PC-9 (cell line): ENCODE results near the gene CNOT10. TPM values are rescaled to one million over a fixed set of nuclear protein-coding genes. Genes with fewer than 3 reads are reported as not detected.
"Not testable (repeated sequence)": the region's sequence is repeated elsewhere in the genome, so short reads cannot be mapped to it uniquely, and the experiment has no call there.

Source experiments
- BruUV-seq: library from RNA; stranded (reverse); fragments of 400-500 nt; replicated peaks from 2 replicates; lab custom pipeline; 2021; lab: Mats Ljungman, UMichigan
- CTCF ChIA-PET: fragments of 300-600 bp; sonication (Branson Sonifier 250); formaldehyde crosslinking; loops from one replicate; lab custom pipeline; 2022; ENCODE audit warnings: antibody characterized with exemption; lab: Charles Lee
- POLR2A ChIA-PET: fragments of 300-600 bp; sonication (Branson Sonifier 250); formaldehyde crosslinking; loops from one replicate; lab custom pipeline; 2022; ENCODE audit warnings: antibody characterized with exemption; ENCODE audit not compliant: unreplicated experiment; lab: Charles Lee
- DNase-seq, 2 experiments: peaks; one replicate each; pipeline versions ENCODE4 v3.0.0 to v3.0.0-alpha.2; 2015 to 2022; ENCODE audit warnings: mixed read lengths in 1 of 2
- H2AFZ ChIP-seq: fragments of 200-600 bp; sonication (generic); 2 replicates; pipeline ENCODE4 v1.8.1; 2017; ENCODE audit warnings: antibody characterized with exemption
- H3F3A ChIP-seq: fragments of 200-600 bp; sonication (generic); 2 replicates; pipeline ENCODE4 v1.8.1; 2017; ENCODE audit warnings: antibody characterized with exemption, mild to moderate bottlenecking, low read depth; ENCODE audit not compliant: insufficient read depth
- H3K27ac ChIP-seq: fragments of 200-600 bp; sonication (generic); 2 replicates; pipeline ENCODE4 v1.6.1; 2016; ENCODE audit warnings: mixed run types
- H3K27me3 ChIP-seq: fragments of 200-600 bp; sonication (generic); 2 replicates; pipeline ENCODE4 v1.6.1; 2016; ENCODE audit warnings: low read depth, mixed run types; ENCODE audit not compliant: insufficient read depth
- H3K36me3 ChIP-seq: fragments of 200-600 bp; sonication (generic); 2 replicates; pipeline ENCODE4 v1.6.1; 2016; ENCODE audit warnings: low read depth, mixed run types
- H3K4me1 ChIP-seq: fragments of 200-600 bp; sonication (generic); replicated peaks from 2 replicates; pipeline ENCODE4 v1.6.1; 2016; ENCODE audit warnings: mixed run types; ENCODE audit not compliant: insufficient read depth
- H3K4me2 ChIP-seq: fragments of 200-600 bp; sonication (generic); 2 replicates; pipeline ENCODE4 v1.6.1; 2017; ENCODE audit warnings: mixed run types
- H3K4me3 ChIP-seq: fragments of 200-600 bp; sonication (generic); 2 replicates; pipeline ENCODE4 v1.6.1; 2016; ENCODE audit warnings: mixed run types
- H3K79me2 ChIP-seq: fragments of 200-600 bp; sonication (generic); 2 replicates; pipeline ENCODE4 v1.6.1; 2017; ENCODE audit warnings: low read depth, mixed run types
- H3K9me2 ChIP-seq: fragments of 200-600 bp; sonication (generic); 2 replicates; pipeline ENCODE4 v1.8.1; 2017; ENCODE audit warnings: mild to moderate bottlenecking; ENCODE audit not compliant: insufficient read depth
- H3K9me3 ChIP-seq: fragments of 200-600 bp; sonication (generic); 2 replicates; pipeline ENCODE4 v1.8.1; 2016; ENCODE audit warnings: low read depth; ENCODE audit not compliant: insufficient read depth
- H4K20me1 ChIP-seq: fragments of 200-600 bp; sonication (generic); 2 replicates; pipeline ENCODE4 v1.8.1; 2017; ENCODE audit not compliant: insufficient read depth
- CTCF ChIP-seq: fragments of 200-600 bp; sonication (generic); conservative IDR thresholded peaks from 2 replicates; pipeline ENCODE4 v1.6.1; 2017; ENCODE audit warnings: mixed run types, antibody characterized with exemption, mild to moderate bottlenecking, moderate library complexity
- EZH2 ChIP-seq: fragments of 200-600 bp; sonication (generic); IDR thresholded peaks from 2 replicates; pipeline ENCODE4 v1.8.0; 2017; ENCODE audit warnings: antibody characterized with exemption, low read depth
- intact Hi-C: fragments of 100-400 bp; cut with micrococcal nuclease; formaldehyde crosslinking; loops from one replicate; pipeline ENCODE4 v1.10.0; 2022; ENCODE audit not compliant: unreplicated experiment
- total RNA-seq: library from RNA; stranded (reverse); gene quantifications from 2 replicates; pipeline ENCODE4 v1.2.3, GENCODE V29; 2021

Gene CNOT10
- total RNA-seq, 1 experiment from 2014 or later = 43.7 TPM

- Histone ChIP-seq H3K36me3 (no peaks in the 10 kb centered on the region), H3K27ac (no peak overlapping the region), H4K20me1 (no peaks in the 10 kb centered on the region), H3K9me3 (no peaks in the 10 kb centered on the region), H2AFZ (no peak overlapping the region), H3K79me2 (no peaks in the 10 kb centered on the region), H3K27me3 (no peaks in the 10 kb centered on the region), H3K4me3 (no peak overlapping the region), H3F3A (no peaks in the 10 kb centered on the region), H3K4me1 (no peaks in the 10 kb centered on the region), H3K9me2 (no peaks in the 10 kb centered on the region), H3K4me2 (no peak overlapping the region)
- intact Hi-C loops = loop anchor here (1.0 to 2.0 kb wide), 3 partner anchors 47 to 201 kb away; no protein-coding TSS in a partner anchor
- peak; percentile 60 for TF ChIP-seq CTCF
- TF ChIP-seq EZH2 = no peak
- ChIA-PET POLR2A (no interaction called here), CTCF (no interaction called here)
- DNase-seq = no peak
- no TSS peak for BruUV-seq
Observed at GRCh38 chr3:32733631-32734229, 48.7 kb downstream of the CNOT10 start.

GRCh38 chr3:32734756-32735155, 49.8 kb downstream of the CNOT10 start:
- no TSS peak for BruUV-seq

GRCh38 chr3:32743470-32743869, 58.5 kb downstream of the CNOT10 start:
- CTCF ChIA-PET, H2AFZ ChIP-seq, H3K9me3 ChIP-seq, H3K79me2 ChIP-seq, H4K20me1 ChIP-seq, BruUV-seq, H3K27me3 ChIP-seq, H3K4me2 ChIP-seq, H3K36me3 ChIP-seq, H3K27ac ChIP-seq, intact Hi-C loops, H3F3A ChIP-seq, H3K4me1 ChIP-seq, DNase-seq, H3K9me2 ChIP-seq, H3K4me3 ChIP-seq: not testable (repeated sequence)
- POLR2A ChIA-PET = interaction anchor here (0.6 kb wide), 1 partner anchor 331 kb away, joined by 5 read pairs; no protein-coding TSS in a partner anchor

More at GRCh38 chr3:32734756-32735155, 49.8 kb downstream of the CNOT10 start:
- no peaks in the 10 kb centered on the region for H3K36me3 ChIP-seq
- H3K4me2 ChIP-seq = no peak overlapping the region
- H3K4me1 ChIP-seq = no peaks in the 10 kb centered on the region
- no peaks in the 10 kb centered on the region for H3K9me2 ChIP-seq
- intact Hi-C loops = no loop called here
- H3K9me3 ChIP-seq = no peaks in the 10 kb centered on the region
- DNase-seq = no peak
- no peaks in the 10 kb centered on the region for H4K20me1 ChIP-seq
- ChIA-PET POLR2A (no interaction called here), CTCF (no interaction called here)
- no peaks in the 10 kb centered on the region for H3K27me3 ChIP-seq
- no peak overlapping the region for H2AFZ ChIP-seq
- H3K79me2 ChIP-seq = no peaks in the 10 kb centered on the region
- no peaks in the 10 kb centered on the region for H3F3A ChIP-seq
- no peak overlapping the region for H3K4me3 ChIP-seq
- H3K27ac ChIP-seq = no peak overlapping the region
- TF ChIP-seq CTCF (no peak), EZH2 (no peak)
